HepG2 (cell line): ENCODE data around the gene KMT2A. TPM values are rescaled to one million over a fixed set of nuclear protein-coding genes. Genes with fewer than 3 reads are reported as not detected.
A peak's percentile ranks its signal among the peaks of the same experiment; 100 is the strongest.

Experiments used
- BCL6 ChIP-seq: IDR thresholded peaks from 2 replicates; pipeline ENCODE4 v1.6.1; 2016; ENCODE audit warnings: missing genetic modification reagents, missing compliant biosample characterization
- JARID2 ChIP-seq: sonication (generic); formaldehyde crosslinking; IDR thresholded peaks from 2 replicates; pipeline ENCODE4 v1.8.1; 2023; ENCODE audit warnings: missing genetic modification reagents, inconsistent platforms; ENCODE audit not compliant: insufficient replicate concordance
- NFIB ChIP-seq: sonication (generic); formaldehyde crosslinking; IDR thresholded peaks from 2 replicates; pipeline ENCODE4 v1.9.0; 2021; ENCODE audit warnings: missing genetic modification reagents, mild to moderate bottlenecking, borderline replicate concordance
- NFYB ChIP-seq: sonication (generic); formaldehyde crosslinking; IDR thresholded peaks from 2 replicates; pipeline ENCODE4 v1.4.0; 2020; ENCODE audit warnings: missing genetic modification reagents
- SOX6 ChIP-seq, 2 experiments: fragments of 450-650 bp in 1 of 2; sonication (generic) in 1 of 2; formaldehyde crosslinking in 1 of 2; IDR thresholded peaks; 2 replicates each; pipeline versions ENCODE4 v1.4.0 to v1.6.1; 2017 to 2020; ENCODE audit warnings: antibody characterized with exemption in 1 of 2, mild to moderate bottlenecking in 1 of 2, missing genetic modification reagents in 1 of 2
- SP4 ChIP-seq: sonication (generic); formaldehyde crosslinking; IDR thresholded peaks from 2 replicates; pipeline ENCODE4 v1.8.1; 2023; ENCODE audit warnings: mild to moderate bottlenecking, missing genetic modification reagents
- ZFP62 ChIP-seq: sonication (generic); formaldehyde crosslinking; IDR thresholded peaks from 2 replicates; pipeline ENCODE4 v1.4.0; 2020; ENCODE audit warnings: missing genetic modification reagents
- ZMYM3 ChIP-seq: sonication (generic); formaldehyde crosslinking; IDR thresholded peaks from 2 replicates; pipeline ENCODE4 v1.5.1; 2020; ENCODE audit warnings: mild to moderate bottlenecking, missing genetic modification reagents
- ZNF17 ChIP-seq: sonication (generic); formaldehyde crosslinking; IDR thresholded peaks from 2 replicates; pipeline ENCODE4 v1.5.0; 2020; ENCODE audit warnings: mild to moderate bottlenecking, missing genetic modification reagents
- ZNF333 ChIP-seq: sonication (generic); formaldehyde crosslinking; IDR thresholded peaks from 2 replicates; pipeline ENCODE4 v1.4.0; 2020; ENCODE audit warnings: mild to moderate bottlenecking, missing genetic modification reagents, borderline replicate concordance
- ZNF430 ChIP-seq: sonication (generic); formaldehyde crosslinking; IDR thresholded peaks from 2 replicates; pipeline ENCODE4 v1.9.0; 2021; ENCODE audit warnings: mild to moderate bottlenecking, missing genetic modification reagents
- ZNF44 ChIP-seq: sonication (generic); formaldehyde crosslinking; IDR thresholded peaks from 2 replicates; pipeline ENCODE4 v1.5.1; 2020; ENCODE audit warnings: mild to moderate bottlenecking, missing genetic modification reagents
- ZNF629 ChIP-seq: sonication (generic); formaldehyde crosslinking; conservative IDR thresholded peaks from 2 replicates; pipeline ENCODE4 v1.5.0; 2020; ENCODE audit warnings: missing genetic modification reagents
- ZNF674 ChIP-seq: sonication (generic); formaldehyde crosslinking; IDR thresholded peaks from 2 replicates; pipeline ENCODE4 v1.5.0; 2020; ENCODE audit warnings: low read depth, mild to moderate bottlenecking, missing genetic modification reagents
- ZNF761 ChIP-seq: sonication (generic); formaldehyde crosslinking; conservative IDR thresholded peaks from 2 replicates; pipeline ENCODE4 v1.4.0; 2020; ENCODE audit warnings: mild to moderate bottlenecking, missing genetic modification reagents
- ZNF800 ChIP-seq: sonication (generic); formaldehyde crosslinking; IDR thresholded peaks from 2 replicates; pipeline ENCODE4 v1.4.0; 2020; ENCODE audit warnings: missing genetic modification reagents
- polyA plus RNA-seq, 8 experiments: library from polyadenylated mRNA; depleted of rRNA in 3 of 8; stranded (reverse) in 7 of 8; unstranded in 1 of 8; fragments of >200 nt; fragmentation: Illumina TruSeq in 4 of 8; extraction: Trizol in 4 of 8; gene quantifications; 2 replicates each; pipeline versions ENCODE4 v1.2.1 to v1.2.3, GENCODE V29; 2011 to 2016; ENCODE audit warnings: low read depth in 4 of 8, missing spikeins in 1 of 8, mixed read lengths in 1 of 8; ENCODE audit not compliant: insufficient read depth in 1 of 8
- total RNA-seq, 5 experiments: library from RNA; depleted of rRNA; stranded (reverse); fragments of >200 nt; fragmentation: Illumina TruSeq; extraction: Trizol; gene quantifications; 2 replicates each; pipeline ENCODE4 v1.2.3, GENCODE V29; 2016; ENCODE audit warnings: low read depth in 1 of 5
- TF ChIP-seq, protein P1 (sequence below): sonication (generic); formaldehyde crosslinking; IDR thresholded peaks from 2 replicates; pipeline ENCODE4 v1.9.0; 2021; ENCODE audit warnings: missing genetic modification reagents, borderline replicate concordance
- TF ChIP-seq, protein P2 (sequence below): sonication (generic); formaldehyde crosslinking; IDR thresholded peaks from 2 replicates; pipeline ENCODE4 v1.8.1; 2023; ENCODE audit warnings: mild to moderate bottlenecking, missing genetic modification reagents
- TF ChIP-seq, protein P3 (sequence below): sonication (generic); formaldehyde crosslinking; IDR thresholded peaks from 2 replicates; pipeline ENCODE4 v1.4.0; 2020; ENCODE audit warnings: missing genetic modification reagents

Gene KMT2A
- total and polyA plus RNA-seq, 2 of the 13 experiments (the other 11 are each of a cell fraction or from before 2014, with no cell fraction given), result 12.4 to 20.0 TPM

DNA sequence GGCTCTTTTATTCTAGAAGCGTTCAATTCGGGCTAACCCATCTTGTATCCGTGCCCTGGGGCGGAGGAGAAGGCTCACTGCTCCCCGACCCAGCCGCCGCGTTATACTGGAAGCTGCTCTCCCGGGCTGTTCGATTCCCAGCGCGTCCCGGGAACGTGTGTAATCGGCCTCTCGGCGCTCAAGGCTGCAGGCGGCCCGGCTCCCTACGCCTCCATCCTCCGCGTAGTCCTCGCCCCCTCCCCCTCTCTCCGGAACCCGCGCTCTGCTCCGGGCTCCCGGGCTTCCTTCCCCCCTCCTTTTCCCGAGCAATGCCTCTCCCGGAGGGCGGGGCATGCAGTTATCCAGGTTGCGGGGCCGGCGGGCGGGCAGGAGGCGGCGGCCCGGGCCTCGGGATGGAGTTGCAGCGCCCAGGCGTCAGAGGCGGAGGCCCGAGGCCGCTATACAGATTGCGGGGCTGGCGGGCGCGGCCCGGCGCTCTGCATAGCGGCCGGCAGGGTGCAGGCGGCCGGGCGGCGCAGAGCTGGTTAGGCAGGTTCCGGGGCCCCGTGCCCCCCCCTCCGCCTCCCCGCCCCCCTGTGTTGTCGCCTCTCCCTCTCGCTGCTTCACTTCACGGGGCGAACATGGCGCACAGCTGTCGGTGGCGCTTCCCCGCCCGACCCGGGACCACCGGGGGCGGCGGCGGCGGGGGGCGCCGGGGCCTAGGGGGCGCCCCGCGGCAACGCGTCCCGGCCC, at the start of gene KMT2A (continued):
- TF ChIP-seq JARID2 (CRISPR knock-in tag), result no peak
- no peak; the same call in 1 of the 2 replicates for TF ChIP-seq ZNF629 (CRISPR knock-in tag)
- peak; percentile 91; the same call in 1 of the 2 replicates for TF ChIP-seq ZNF761 (CRISPR knock-in tag)
- TF ChIP-seq SOX6 (IDR thresholded peaks at IDR 0.05), result no peak
- peak; percentile 31; the same call in 1 of the 2 replicates for TF ChIP-seq SOX6 (CRISPR knock-in tag; IDR thresholded peaks at IDR 0.05)
- TF ChIP-seq ZNF333 (CRISPR knock-in tag), result no peak
- no peak for TF ChIP-seq ZNF674 (CRISPR knock-in tag)
- no peak for TF ChIP-seq ZNF800 (CRISPR knock-in tag)
- no peak for TF ChIP-seq ZNF44 (CRISPR knock-in tag)
- TF ChIP-seq, protein P1, sequence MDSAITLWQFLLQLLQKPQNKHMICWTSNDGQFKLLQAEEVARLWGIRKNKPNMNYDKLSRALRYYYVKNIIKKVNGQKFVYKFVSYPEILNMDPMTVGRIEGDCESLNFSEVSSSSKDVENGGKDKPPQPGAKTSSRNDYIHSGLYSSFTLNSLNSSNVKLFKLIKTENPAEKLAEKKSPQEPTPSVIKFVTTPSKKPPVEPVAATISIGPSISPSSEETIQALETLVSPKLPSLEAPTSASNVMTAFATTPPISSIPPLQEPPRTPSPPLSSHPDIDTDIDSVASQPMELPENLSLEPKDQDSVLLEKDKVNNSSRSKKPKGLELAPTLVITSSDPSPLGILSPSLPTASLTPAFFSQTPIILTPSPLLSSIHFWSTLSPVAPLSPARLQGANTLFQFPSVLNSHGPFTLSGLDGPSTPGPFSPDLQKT (CRISPR knock-in tag), result no peak
- no peak for TF ChIP-seq NFIB (CRISPR knock-in tag)
- TF ChIP-seq ZMYM3, result no peak
- peak; percentile 79 for TF ChIP-seq SP4
- TF ChIP-seq BCL6 (CRISPR knock-in tag), result no peak
- no peak for TF ChIP-seq ZNF17 (CRISPR knock-in tag)
- TF ChIP-seq, protein P2, sequence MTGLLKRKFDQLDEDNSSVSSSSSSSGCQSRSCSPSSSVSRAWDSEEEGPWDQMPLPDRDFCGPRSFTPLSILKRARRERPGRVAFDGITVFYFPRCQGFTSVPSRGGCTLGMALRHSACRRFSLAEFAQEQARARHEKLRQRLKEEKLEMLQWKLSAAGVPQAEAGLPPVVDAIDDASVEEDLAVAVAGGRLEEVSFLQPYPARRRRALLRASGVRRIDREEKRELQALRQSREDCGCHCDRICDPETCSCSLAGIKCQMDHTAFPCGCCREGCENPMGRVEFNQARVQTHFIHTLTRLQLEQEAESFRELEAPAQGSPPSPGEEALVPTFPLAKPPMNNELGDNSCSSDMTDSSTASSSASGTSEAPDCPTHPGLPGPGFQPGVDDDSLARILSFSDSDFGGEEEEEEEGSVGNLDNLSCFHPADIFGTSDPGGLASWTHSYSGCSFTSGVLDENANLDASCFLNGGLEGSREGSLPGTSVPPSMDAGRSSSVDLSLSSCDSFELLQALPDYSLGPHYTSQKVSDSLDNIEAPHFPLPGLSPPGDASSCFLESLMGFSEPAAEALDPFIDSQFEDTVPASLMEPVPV (CRISPR knock-in tag), result no peak
- TF ChIP-seq ZNF430 (CRISPR knock-in tag), result no peak
- TF ChIP-seq, protein P3, sequence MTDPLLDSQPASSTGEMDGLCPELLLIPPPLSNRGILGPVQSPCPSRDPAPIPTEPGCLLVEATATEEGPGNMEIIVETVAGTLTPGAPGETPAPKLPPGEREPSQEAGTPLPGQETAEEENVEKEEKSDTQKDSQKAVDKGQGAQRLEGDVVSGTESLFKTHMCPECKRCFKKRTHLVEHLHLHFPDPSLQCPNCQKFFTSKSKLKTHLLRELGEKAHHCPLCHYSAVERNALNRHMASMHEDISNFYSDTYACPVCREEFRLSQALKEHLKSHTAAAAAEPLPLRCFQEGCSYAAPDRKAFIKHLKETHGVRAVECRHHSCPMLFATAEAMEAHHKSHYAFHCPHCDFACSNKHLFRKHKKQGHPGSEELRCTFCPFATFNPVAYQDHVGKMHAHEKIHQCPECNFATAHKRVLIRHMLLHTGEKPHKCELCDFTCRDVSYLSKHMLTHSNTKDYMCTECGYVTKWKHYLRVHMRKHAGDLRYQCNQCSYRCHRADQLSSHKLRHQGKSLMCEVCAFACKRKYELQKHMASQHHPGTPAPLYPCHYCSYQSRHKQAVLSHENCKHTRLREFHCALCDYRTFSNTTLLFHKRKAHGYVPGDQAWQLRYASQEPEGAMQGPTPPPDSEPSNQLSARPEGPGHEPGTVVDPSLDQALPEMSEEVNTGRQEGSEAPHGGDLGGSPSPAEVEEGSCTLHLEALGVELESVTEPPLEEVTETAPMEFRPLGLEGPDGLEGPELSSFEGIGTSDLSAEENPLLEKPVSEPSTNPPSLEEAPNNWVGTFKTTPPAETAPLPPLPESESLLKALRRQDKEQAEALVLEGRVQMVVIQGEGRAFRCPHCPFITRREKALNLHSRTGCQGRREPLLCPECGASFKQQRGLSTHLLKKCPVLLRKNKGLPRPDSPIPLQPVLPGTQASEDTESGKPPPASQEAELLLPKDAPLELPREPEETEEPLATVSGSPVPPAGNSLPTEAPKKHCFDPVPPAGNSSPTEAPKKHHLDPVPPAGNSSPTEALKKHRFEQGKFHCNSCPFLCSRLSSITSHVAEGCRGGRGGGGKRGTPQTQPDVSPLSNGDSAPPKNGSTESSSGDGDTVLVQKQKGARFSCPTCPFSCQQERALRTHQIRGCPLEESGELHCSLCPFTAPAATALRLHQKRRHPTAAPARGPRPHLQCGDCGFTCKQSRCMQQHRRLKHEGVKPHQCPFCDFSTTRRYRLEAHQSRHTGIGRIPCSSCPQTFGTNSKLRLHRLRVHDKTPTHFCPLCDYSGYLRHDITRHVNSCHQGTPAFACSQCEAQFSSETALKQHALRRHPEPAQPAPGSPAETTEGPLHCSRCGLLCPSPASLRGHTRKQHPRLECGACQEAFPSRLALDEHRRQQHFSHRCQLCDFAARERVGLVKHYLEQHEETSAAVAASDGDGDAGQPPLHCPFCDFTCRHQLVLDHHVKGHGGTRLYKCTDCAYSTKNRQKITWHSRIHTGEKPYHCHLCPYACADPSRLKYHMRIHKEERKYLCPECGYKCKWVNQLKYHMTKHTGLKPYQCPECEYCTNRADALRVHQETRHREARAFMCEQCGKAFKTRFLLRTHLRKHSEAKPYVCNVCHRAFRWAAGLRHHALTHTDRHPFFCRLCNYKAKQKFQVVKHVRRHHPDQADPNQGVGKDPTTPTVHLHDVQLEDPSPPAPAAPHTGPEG (CRISPR knock-in tag), result no peak
- TF ChIP-seq ZFP62 (CRISPR knock-in tag), result no peak
- TF ChIP-seq NFYB (CRISPR knock-in tag), result no peak
